Endothelial cell of umbilical vein (primary cell): ENCODE measurements around the gene ZNF418. TPM values are rescaled to one million over a fixed set of nuclear protein-coding genes. Genes with fewer than 3 reads are reported as not detected.

Experiments
- BruUV-seq: library from RNA; stranded (reverse); fragments of 400-500 nt; replicated peaks from 2 replicates; lab custom pipeline; 2021; lab: Mats Ljungman, UMichigan
- CTCF ChIA-PET: fragments of 300-600, 350-600 bp; sonication (Branson Sonifier 250); formaldehyde crosslinking; loops from one replicate; lab custom pipeline; 2021; ENCODE audit warnings: antibody characterized with exemption, inconsistent platforms; lab: Charles Lee
- POLR2A ChIA-PET: fragments of 300-600, 350-600 bp; sonication (Branson Sonifier 250); formaldehyde crosslinking; loops from one replicate; lab custom pipeline; 2021; ENCODE audit warnings: antibody characterized with exemption, inconsistent platforms; lab: Charles Lee
- DNase-seq: peaks from one replicate; pipeline ENCODE4 v3.0.0-alpha.2; 2011; ENCODE audit warnings: low read depth, low spot score
- FAIRE-seq: peaks from 2 replicates; lab custom pipeline; 2011; peaks lifted over from hg19 to GRCh38; lab: Jason Lieb, UNC
- H2AFZ ChIP-seq: 2 replicates; pipeline ENCODE4 v1.6.0; 2012; ENCODE audit warnings: low read depth, low read length, control low read depth, inconsistent platforms
- H3K27ac ChIP-seq: 2 replicates; pipeline ENCODE4 v1.5.1; 2011; ENCODE audit warnings: low read depth, mild to moderate bottlenecking, control low read depth, low read length, moderate library complexity; ENCODE audit not compliant: insufficient read depth
- H3K27me3 ChIP-seq, 2 experiments: 2 replicates each; pipeline versions ENCODE4 v1.6.0 to v1.6.1; 2011; ENCODE audit warnings: low read length in 2 of 2, mixed read lengths in 1 of 2; ENCODE audit not compliant: control insufficient read depth in 2 of 2, insufficient read depth in 2 of 2
- H3K36me3 ChIP-seq, 2 experiments: 2 replicates in 1 of 2; 3 replicates in 1 of 2; pipeline ENCODE4 v1.5.1; 2011; ENCODE audit warnings: low read length in 2 of 2, mild to moderate bottlenecking in 1 of 2, moderate library complexity in 1 of 2; ENCODE audit not compliant: control insufficient read depth in 2 of 2, insufficient read depth in 2 of 2; ENCODE audit errors: extremely low read depth in 1 of 2
- H3K4me1 ChIP-seq: 3 replicates; pipeline ENCODE4 v1.5.1; 2011; ENCODE audit warnings: mild to moderate bottlenecking, low read length; ENCODE audit not compliant: control insufficient read depth, insufficient read depth; ENCODE audit errors: extremely low read depth
- H3K4me2 ChIP-seq: 2 replicates; pipeline ENCODE4 v1.6.1; 2011; ENCODE audit warnings: low read length, control low read depth, mixed read lengths; ENCODE audit not compliant: insufficient read depth
- H3K4me3 ChIP-seq, 3 experiments: fragments of 200-600 bp in 1 of 3; sonication (generic), shearing (Covaris generic) in 1 of 3; replicated peaks in 1 of 3; 2 replicates each; pipeline ENCODE4 v1.5.1; 2011 to 2016; ENCODE audit warnings: control low read depth in 3 of 3, low read length in 3 of 3, mild to moderate bottlenecking in 2 of 3, inconsistent platforms in 1 of 3, low read depth in 1 of 3, moderate library complexity in 1 of 3; ENCODE audit not compliant: insufficient read depth in 1 of 3
- H3K79me2 ChIP-seq: 2 replicates; pipeline ENCODE4 v1.6.0; 2012; ENCODE audit warnings: low read length, inconsistent platforms; ENCODE audit not compliant: control insufficient read depth, insufficient read depth
- H3K9ac ChIP-seq: replicated peaks from 2 replicates; pipeline ENCODE3; 2011; ENCODE audit warnings: low read length, control low read depth; ENCODE audit not compliant: insufficient read depth; ENCODE audit errors: extremely low read depth
- H3K9me1 ChIP-seq: replicated peaks from 3 replicates; pipeline ENCODE4 v1.6.0; 2011; ENCODE audit warnings: mild to moderate bottlenecking, low read length; ENCODE audit not compliant: control insufficient read depth, insufficient read depth; ENCODE audit errors: extremely low read depth
- H3K9me3 ChIP-seq: replicated peaks from 2 replicates; pipeline ENCODE4 v1.5.1; 2012; ENCODE audit warnings: low read length, inconsistent platforms; ENCODE audit not compliant: control insufficient read depth, insufficient read depth
- H4K20me1 ChIP-seq: replicated peaks from 2 replicates; pipeline ENCODE3; 2011; ENCODE audit warnings: mild to moderate bottlenecking, low read length; ENCODE audit not compliant: control insufficient read depth, insufficient read depth; ENCODE audit errors: extremely low read depth
- EZH2 ChIP-seq: IDR thresholded peaks from 2 replicates; pipeline ENCODE4 v1.6.1; 2012; ENCODE audit warnings: borderline replicate concordance, low read depth, mild to moderate bottlenecking, moderate library complexity, low read length, inconsistent platforms; ENCODE audit not compliant: severe bottlenecking
- FOS ChIP-seq: IDR thresholded peaks from 2 replicates; pipeline ENCODE4 v1.6.1; 2011; ENCODE audit warnings: mild to moderate bottlenecking, low read length, moderate library complexity, borderline replicate concordance; ENCODE audit not compliant: insufficient read depth
- GATA2 ChIP-seq: IDR thresholded peaks from 2 replicates; pipeline ENCODE4 v1.7.0; 2011; ENCODE audit warnings: low read depth, mild to moderate bottlenecking, moderate library complexity, mixed read lengths, low read length; ENCODE audit not compliant: insufficient read length, insufficient read depth
- JUN ChIP-seq: IDR thresholded peaks from 2 replicates; pipeline ENCODE4 v1.6.1; 2011; ENCODE audit warnings: borderline replicate concordance, low read depth; ENCODE audit not compliant: insufficient read length, insufficient read depth
- MYC ChIP-seq: IDR thresholded peaks from one replicate; pipeline ENCODE4 v1.6.1; 2011; ENCODE audit warnings: mild to moderate bottlenecking, low read depth, low read length
- POLR2A ChIP-seq: IDR thresholded peaks from 2 replicates; pipeline ENCODE4 v1.6.1; 2012; ENCODE audit warnings: low read depth, mild to moderate bottlenecking, control low read depth, low read length
- POLR2AphosphoS5 ChIP-seq: IDR thresholded peaks from 2 replicates; pipeline ENCODE4 v1.6.1; 2012; ENCODE audit warnings: low read depth, mild to moderate bottlenecking, control low read depth, low read length, moderate library complexity; ENCODE audit not compliant: insufficient read depth
- dilution Hi-C: fragments of 300-500 bp; cut with MboI; formaldehyde crosslinking; loops from one replicate; pipeline ENCODE4 v1.15.0; 2019; ENCODE audit warnings: low sequenced_read_pairs; ENCODE audit not compliant: extremely low pct_ligation_motif_present
- intact Hi-C: fragments of 100-400 bp; cut with micrococcal nuclease; formaldehyde crosslinking; loops from one replicate; pipeline ENCODE4 v1.10.0; 2022
- polyA plus RNA-seq, 4 experiments: library from polyadenylated mRNA; depleted of rRNA in 3 of 4; stranded (reverse) in 3 of 4; unstranded in 1 of 4; fragments of >200 nt; gene quantifications; 2 replicates each; pipeline versions ENCODE4 v1.2.1 to v1.2.3, GENCODE V29; 2011 to 2012; ENCODE audit warnings: missing spikeins in 1 of 4
- total RNA-seq: library from RNA; stranded (reverse); gene quantifications from 2 replicates; pipeline ENCODE4 v1.2.3, GENCODE V29; 2021
- TF ChIP-seq, protein P1 (sequence below), 2 donors: IDR thresholded peaks; 1 replicate in 1 of 2; 2 replicates in 1 of 2; pipeline ENCODE4 v1.5.1; 2011; ENCODE audit warnings: low read length in 2 of 2, mild to moderate bottlenecking in 2 of 2, moderate library complexity in 2 of 2, control low read depth in 1 of 2, inconsistent platforms in 1 of 2, low read depth in 1 of 2; ENCODE audit not compliant: insufficient read depth in 1 of 2; ENCODE audit errors: extremely low read depth in 1 of 2
- TF ChIP-seq, protein P2 (sequence below): IDR thresholded peaks from 2 replicates; pipeline ENCODE4 v1.6.1; 2011; ENCODE audit not compliant: insufficient read depth, insufficient read length

Gene ZNF418
- total and polyA plus RNA-seq, 2 donors (not counting 3 experiments of a cell fraction or from before 2014, with no cell fraction given) = 1.7 to 5.4 TPM

DNA sequence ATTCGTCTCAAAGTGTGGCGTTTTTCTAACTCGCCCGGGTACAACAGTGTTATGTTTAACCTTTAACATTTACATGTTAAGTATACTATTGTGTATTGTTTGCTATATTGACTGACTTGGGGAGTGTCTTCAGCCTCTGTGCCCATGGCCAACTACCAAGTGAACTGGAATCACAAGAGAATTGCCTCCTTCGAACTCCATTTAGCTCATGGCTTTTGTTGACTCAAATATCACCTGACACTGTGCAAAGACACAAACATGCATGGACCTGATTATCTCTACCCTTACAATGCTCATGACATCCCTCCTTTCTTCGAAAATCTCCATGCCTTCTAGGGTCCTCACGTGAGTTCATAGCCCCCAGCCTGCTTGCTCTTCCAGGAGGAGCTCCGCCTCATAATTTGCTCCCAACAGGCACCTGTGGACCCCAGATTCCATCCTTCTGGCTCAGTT is 47.1 kb downstream of the ZNF418 start:
- Histone ChIP-seq H3K27me3 (no peaks in the 10 kb centered on the region), H3K4me1 (peaks cover 6% of the 10 kb centered on the region), H3K4me2 (peak overlapping the region; percentile 85), H3K36me3 (no peaks in the 10 kb centered on the region), H3K9me1 (no peaks in the 10 kb centered on the region), H2AFZ (peak overlapping the region; percentile 70), H3K27ac (no peak overlapping the region), H3K9ac (peak overlapping the region; percentile 8), H3K79me2 (no peaks in the 10 kb centered on the region), H3K9me3 (no peaks in the 10 kb centered on the region), H4K20me1 (no peaks in the 10 kb centered on the region), H3K4me3 (peak overlapping the region in 2 of 3 experiments; percentile 52 to 62)
- TF ChIP-seq POLR2AphosphoS5 (no peak), FOS (no peak), GATA2 (no peak), MYC (no peak), POLR2A (no peak), JUN (no peak), EZH2 (no peak)
- TF ChIP-seq, protein P1, sequence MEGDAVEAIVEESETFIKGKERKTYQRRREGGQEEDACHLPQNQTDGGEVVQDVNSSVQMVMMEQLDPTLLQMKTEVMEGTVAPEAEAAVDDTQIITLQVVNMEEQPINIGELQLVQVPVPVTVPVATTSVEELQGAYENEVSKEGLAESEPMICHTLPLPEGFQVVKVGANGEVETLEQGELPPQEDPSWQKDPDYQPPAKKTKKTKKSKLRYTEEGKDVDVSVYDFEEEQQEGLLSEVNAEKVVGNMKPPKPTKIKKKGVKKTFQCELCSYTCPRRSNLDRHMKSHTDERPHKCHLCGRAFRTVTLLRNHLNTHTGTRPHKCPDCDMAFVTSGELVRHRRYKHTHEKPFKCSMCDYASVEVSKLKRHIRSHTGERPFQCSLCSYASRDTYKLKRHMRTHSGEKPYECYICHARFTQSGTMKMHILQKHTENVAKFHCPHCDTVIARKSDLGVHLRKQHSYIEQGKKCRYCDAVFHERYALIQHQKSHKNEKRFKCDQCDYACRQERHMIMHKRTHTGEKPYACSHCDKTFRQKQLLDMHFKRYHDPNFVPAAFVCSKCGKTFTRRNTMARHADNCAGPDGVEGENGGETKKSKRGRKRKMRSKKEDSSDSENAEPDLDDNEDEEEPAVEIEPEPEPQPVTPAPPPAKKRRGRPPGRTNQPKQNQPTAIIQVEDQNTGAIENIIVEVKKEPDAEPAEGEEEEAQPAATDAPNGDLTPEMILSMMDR (IDR thresholded peaks at IDR 0.05; ENCODE audit: extremely low read depth in 1 of 2, insufficient read depth in 1 of 2, low read depth in 1 of 2, low read length in 2 of 2) = no peak
- TF ChIP-seq, protein P2, sequence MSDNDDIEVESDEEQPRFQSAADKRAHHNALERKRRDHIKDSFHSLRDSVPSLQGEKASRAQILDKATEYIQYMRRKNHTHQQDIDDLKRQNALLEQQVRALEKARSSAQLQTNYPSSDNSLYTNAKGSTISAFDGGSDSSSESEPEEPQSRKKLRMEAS = no peak
- BruUV-seq = no TSS peak
- dilution Hi-C loops (no loop called here), intact Hi-C loops (no loop called here)
- ChIA-PET CTCF (no interaction called here), POLR2A (no interaction called here)
- FAIRE-seq (no peak), DNase-seq (no peak)
